Stomach (tissue), 4 donors: ENCODE measurements around the gene PRR12.

Experiments used
- CTCF ChIP-seq, 7 experiments: fragments of 450-650 bp in 4 of 7; fragments of 200-600 bp in 3 of 7; sonication (generic) in 3 of 7; IDR thresholded peaks; one replicate each; pipeline ENCODE4 v1.5.1; 2016 to 2019; ENCODE audit warnings: antibody characterized with exemption in 7 of 7, control low read depth in 2 of 7, mild to moderate bottlenecking in 1 of 7
- EP300 ChIP-seq: sonication (generic); formaldehyde crosslinking; IDR thresholded peaks from one replicate; pipeline ENCODE4 v1.6.1; 2017; ENCODE audit warnings: antibody characterized with exemption
- POLR2AphosphoS5 ChIP-seq, 3 donors: sonication (generic); formaldehyde crosslinking; IDR thresholded peaks; one replicate each; pipeline ENCODE4 v1.6.1; 2016; ENCODE audit warnings: antibody characterized with exemption in 3 of 3

DNA sequence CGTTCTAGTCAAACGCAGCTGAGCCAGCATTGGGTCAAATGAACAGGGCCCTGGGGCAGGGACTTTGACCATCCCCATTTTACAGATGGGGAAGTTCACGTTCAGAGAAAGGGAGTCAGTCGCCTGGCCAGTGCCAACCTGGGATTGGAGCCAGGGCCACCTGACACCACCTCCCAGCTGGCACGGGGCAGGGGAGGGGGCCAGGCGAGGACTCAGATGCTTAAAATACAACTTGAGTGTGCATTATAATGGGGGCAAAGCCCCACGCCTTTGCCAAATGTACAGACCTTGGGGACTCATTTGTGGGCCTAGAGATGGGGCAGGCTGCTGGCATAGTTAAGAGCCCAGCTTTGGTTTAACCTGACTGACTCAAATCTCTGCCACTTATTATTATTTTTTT is 14.6 kb downstream of the PRR12 start:
- TF ChIP-seq POLR2AphosphoS5 (IDR thresholded peaks at IDR 0.05) = no peak
- TF ChIP-seq CTCF (IDR thresholded peaks at IDR 0.05) = no peak
- TF ChIP-seq EP300 = no peak
